Smooth muscle cell (in vitro differentiated cells): ENCODE results near the gene NRBF2. TPM values are rescaled to one million over a fixed set of nuclear protein-coding genes. Genes with fewer than 3 reads are reported as not detected.

Experiments used
- DNase-seq: peaks from one replicate; lab custom pipeline; 2025; ENCODE audit not compliant: unreplicated experiment; lab: John Stamatoyannopoulos, UW
- H2AFZ ChIP-seq: fragments of 200-600 bp; sonication (generic); 2 replicates; pipeline ENCODE4 v1.6.0; 2016; ENCODE audit warnings: antibody characterized with exemption, low read depth, mild to moderate bottlenecking
- H3F3A ChIP-seq: fragments of 200-600 bp; sonication (generic); 2 replicates; pipeline ENCODE4 v1.6.0; 2017; ENCODE audit warnings: antibody characterized with exemption, low read depth
- H3K27ac ChIP-seq: fragments of 200-600 bp; sonication (generic); 2 replicates; pipeline ENCODE4 v1.5.1; 2016; ENCODE audit warnings: low read depth, mild to moderate bottlenecking
- H3K27me3 ChIP-seq: fragments of 200-600 bp; sonication (generic); 2 replicates; pipeline ENCODE4 v1.6.1; 2016; ENCODE audit warnings: low read depth, mild to moderate bottlenecking
- H3K36me3 ChIP-seq: fragments of 200-600 bp; sonication (generic); 2 replicates; pipeline ENCODE4 v1.5.1; 2016; ENCODE audit warnings: low read depth
- H3K4me1 ChIP-seq: fragments of 200-600 bp; sonication (generic); 2 replicates; pipeline ENCODE4 v1.5.1; 2016; ENCODE audit warnings: low read depth
- H3K4me2 ChIP-seq: fragments of 200-600 bp; sonication (generic); 2 replicates; pipeline ENCODE4 v1.6.0; 2016; ENCODE audit warnings: mild to moderate bottlenecking
- H3K4me3 ChIP-seq: fragments of 200-600 bp; sonication (generic); 2 replicates; pipeline ENCODE4 v1.5.1; 2016; ENCODE audit warnings: mild to moderate bottlenecking
- H3K79me2 ChIP-seq: fragments of 200-600 bp; sonication (generic); 2 replicates; pipeline ENCODE4 v1.6.0; 2016; ENCODE audit warnings: low read depth, mild to moderate bottlenecking
- H3K9ac ChIP-seq: fragments of 200-600 bp; sonication (generic); 2 replicates; pipeline ENCODE4 v1.6.0; 2016; ENCODE audit warnings: low read depth
- H3K9me3 ChIP-seq: fragments of 200-600 bp; sonication (generic); replicated peaks from 2 replicates; pipeline ENCODE4 v1.5.1; 2016; ENCODE audit warnings: low read depth
- H4K20me1 ChIP-seq: fragments of 200-600 bp; sonication (generic); 2 replicates; pipeline ENCODE4 v1.6.0; 2016; ENCODE audit warnings: low read depth
- CTCF ChIP-seq: fragments of 200-600 bp; sonication (generic); IDR thresholded peaks from 2 replicates; pipeline ENCODE4 v1.5.1; 2017; ENCODE audit warnings: borderline replicate concordance, mild to moderate bottlenecking, antibody characterized with exemption; ENCODE audit not compliant: insufficient read depth, poor library complexity, severe bottlenecking
- whole genome bisulfite sequencing: methylation state at CpG from one replicate; pipeline ENCODE4 v1.1.7; 2016; ENCODE audit warnings: low lambda C conversion rate; 5-methylcytosine and 5-hydroxymethylcytosine counted together
- polyA plus RNA-seq: library from polyadenylated mRNA; unstranded; fragments of >200 nt; fragmentation: Nextera tagmentation; extraction: Ambion mirVana; gene quantifications from 2 replicates; pipeline ENCODE4 v1.2.1, GENCODE V29; 2016
- total RNA-seq: library from RNA; depleted of rRNA; stranded (reverse); fragments of >200 nt; gene quantifications from 2 replicates; pipeline ENCODE4 v1.2.3, GENCODE V29; 2014

NRBF2 gene
- total and polyA plus RNA-seq, 2 experiments from 2014 or later, result 61.9 to 65.5 TPM

GRCh38 chr10:63157845-63158624 is 24.9 kb downstream of the NRBF2 start:
- 61% methylated on average over 3 of the region's 3 CpGs for WGBS
- Histone ChIP-seq H3K79me2 (peaks cover 9% of the 10 kb centered on the region), H3K4me3 (no peak overlapping the region), H3K27me3 (no peaks in the 10 kb centered on the region), H3F3A (peaks cover 4% of the 10 kb centered on the region), H3K36me3 (no peaks in the 10 kb centered on the region), H4K20me1 (peaks cover 21% of the 10 kb centered on the region), H3K4me1 (no peaks in the 10 kb centered on the region), H3K9ac (no peak overlapping the region), H3K4me2 (no peak overlapping the region), H3K9me3 (no peaks in the 10 kb centered on the region), H2AFZ (no peak overlapping the region), H3K27ac (peak overlapping the region; percentile 11)
- peak; percentile 80 for TF ChIP-seq CTCF
- DNase-seq, result no peak

GRCh38 chr10:63161592-63161991 is 28.5 kb downstream of the NRBF2 start:
- Histone ChIP-seq H2AFZ (no peak overlapping the region), H3K79me2 (peaks cover under 1% of the 10 kb centered on the region), H3K4me3 (no peak overlapping the region), H3F3A (peaks cover 5% of the 10 kb centered on the region), H3K9ac (no peak overlapping the region), H3K4me2 (no peak overlapping the region), H3K27ac (no peak overlapping the region), H3K36me3 (no peaks in the 10 kb centered on the region), H4K20me1 (peaks cover 7% of the 10 kb centered on the region), H3K4me1 (no peaks in the 10 kb centered on the region), H3K9me3 (no peaks in the 10 kb centered on the region), H3K27me3 (no peaks in the 10 kb centered on the region)
- WGBS, result 83% methylated on average over 2 of the region's 2 CpGs
- DNase-seq, result no peak
- TF ChIP-seq CTCF, result no peak

GRCh38 chr10:63164166-63164623 is 31.1 kb downstream of the NRBF2 start:
- WGBS, result 92% methylated on average over 2 of the region's 2 CpGs

More at GRCh38 chr10:63164166-63164623, 31.1 kb downstream of the NRBF2 start:
- Histone ChIP-seq H3K4me2 (no peak overlapping the region), H3K27ac (no peak overlapping the region), H3K79me2 (no peaks in the 10 kb centered on the region), H3K4me3 (no peak overlapping the region), H4K20me1 (no peaks in the 10 kb centered on the region), H3K27me3 (no peaks in the 10 kb centered on the region), H3F3A (peaks cover 5% of the 10 kb centered on the region), H3K9ac (no peak overlapping the region), H3K9me3 (no peaks in the 10 kb centered on the region), H2AFZ (no peak overlapping the region), H3K36me3 (no peaks in the 10 kb centered on the region), H3K4me1 (no peaks in the 10 kb centered on the region)
- no peak for TF ChIP-seq CTCF
- DNase-seq, result no peak
